Stimulated activated CD4-positive, alpha-beta T cell treated with anti-CD3 and anti-CD28 coated beads, Interleukin-1b, Interleukin-23, amount 100 ng/mL, for 24 hours (primary cell): Measurements from ENCODE around the gene KRTAP6-3.

Experiments used
- DNase-seq, 4 experiments: peaks; one replicate each; pipeline ENCODE4 v3.0.0-alpha.2; 2020; ENCODE audit warnings: low read depth in 4 of 4, low spot score in 1 of 4

Gene KRTAP6-3, protein sequence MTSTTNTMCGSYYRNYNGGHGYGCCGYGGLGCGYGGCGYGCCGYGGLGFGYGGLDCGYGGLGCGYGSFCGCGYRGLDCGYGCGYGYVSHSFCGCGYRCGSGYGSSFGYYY

DNA sequence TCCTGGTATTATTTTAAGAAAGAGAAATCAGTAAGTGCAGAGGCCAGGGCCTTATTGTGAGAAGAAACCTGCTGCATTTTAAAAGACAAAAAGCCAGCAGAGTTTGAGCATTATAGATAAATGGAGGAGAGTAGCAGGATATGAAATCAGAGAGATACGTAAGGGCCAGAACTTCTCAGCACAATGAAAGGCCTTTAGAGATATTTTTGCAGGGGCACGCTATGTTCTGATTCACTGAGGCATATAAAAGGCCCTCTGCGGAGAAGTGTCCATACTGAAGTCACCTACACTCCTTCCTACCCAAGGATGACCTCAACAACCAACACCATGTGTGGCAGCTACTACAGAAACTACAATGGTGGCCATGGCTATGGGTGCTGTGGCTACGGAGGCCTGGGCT is at the start of gene KRTAP6-3:
Gene KRTAP6-3 (plus strand): TSS at position 301 of the 400 bp plus-strand sequence. CDS start 6 bp downstream, at position 307.
- DNase-seq: no peak

DNA sequence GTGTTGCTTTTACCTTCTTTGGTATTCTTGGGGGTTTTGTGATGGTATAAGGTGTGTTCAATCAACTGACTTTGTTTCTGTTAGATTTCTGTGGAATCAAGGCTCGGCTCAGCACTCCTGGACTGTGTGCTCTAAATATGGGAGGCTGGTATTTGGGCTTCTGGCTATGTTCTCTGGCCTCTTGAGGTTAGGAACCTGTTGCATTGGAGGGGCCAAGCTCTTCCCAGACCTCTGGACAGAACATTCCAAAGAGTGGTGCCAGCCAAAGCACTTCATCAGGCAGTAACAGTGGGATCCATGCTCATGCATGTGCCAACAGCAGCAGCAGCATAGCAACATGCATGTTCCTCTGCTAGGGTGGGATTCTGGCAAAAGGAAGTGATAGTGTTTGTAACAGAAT is 39.5 kb upstream of the KRTAP6-3 start:
- no peak for DNase-seq

- no peak for DNase-seq
Measured at GRCh38 chr21:30555095-30555494, 37.1 kb upstream of the KRTAP6-3 start.

DNA sequence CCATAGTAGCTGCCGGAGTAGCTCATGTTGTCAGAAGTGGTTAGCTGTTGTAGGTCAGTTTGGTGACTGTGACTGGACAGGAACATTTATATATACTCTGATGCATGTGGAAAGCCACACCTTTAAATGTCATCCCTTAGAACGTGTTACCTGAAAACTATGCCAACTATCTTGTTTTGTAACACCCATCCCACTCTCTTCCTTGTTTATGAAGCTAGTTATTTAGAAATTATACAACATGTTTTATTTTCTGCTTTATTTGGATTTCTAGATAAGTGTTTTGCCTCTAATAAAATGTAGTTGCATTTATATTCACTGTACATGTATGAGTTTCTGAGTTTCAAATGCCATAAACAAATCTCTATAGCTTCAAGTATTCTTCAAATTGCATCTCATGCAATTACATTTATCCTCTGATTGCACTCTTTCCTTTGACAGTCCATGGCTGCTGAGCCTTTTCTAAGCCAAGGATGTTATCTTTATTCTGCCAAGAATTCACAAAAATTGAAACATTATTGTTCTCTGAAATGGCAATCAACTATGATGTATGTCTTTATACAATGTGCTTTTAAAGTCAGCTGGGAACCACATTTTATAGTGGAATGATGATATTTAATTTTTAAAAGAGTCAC is 30.9 kb upstream of the KRTAP6-3 start, which contains the start of gene KRTAP19-7:
Gene KRTAP19-7 (minus strand): TSS at position 51 of the 632 bp plus-strand sequence. CDS start 25 bp downstream, at position 26.
- DNase-seq: no peak

GRCh38 chr21:30561957-30562356 is 30.3 kb upstream of the KRTAP6-3 start:
- no peak for DNase-seq

GRCh38 chr21:30563072-30563471 is 29.2 kb upstream of the KRTAP6-3 start:
- DNase-seq: no peak

DNA sequence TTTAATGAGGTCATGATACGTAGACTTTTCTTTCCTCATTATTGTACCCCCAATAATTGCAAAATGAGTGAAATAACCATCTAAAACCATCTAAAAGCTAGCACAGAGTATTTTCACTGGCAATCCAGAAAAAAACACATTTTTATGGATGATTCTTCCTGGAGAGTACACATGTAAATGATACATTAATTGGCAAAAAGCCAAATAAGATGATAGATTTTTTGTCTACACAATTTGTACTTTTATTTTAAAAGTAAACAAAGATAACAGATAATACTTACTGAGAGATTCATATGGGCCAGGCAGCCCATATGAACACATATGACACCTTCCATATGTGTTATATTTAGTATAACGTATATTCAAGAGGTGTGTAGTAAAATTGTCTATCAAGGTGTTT is 28.6 kb upstream of the KRTAP6-3 start:
- DNase-seq: no peak

DNA sequence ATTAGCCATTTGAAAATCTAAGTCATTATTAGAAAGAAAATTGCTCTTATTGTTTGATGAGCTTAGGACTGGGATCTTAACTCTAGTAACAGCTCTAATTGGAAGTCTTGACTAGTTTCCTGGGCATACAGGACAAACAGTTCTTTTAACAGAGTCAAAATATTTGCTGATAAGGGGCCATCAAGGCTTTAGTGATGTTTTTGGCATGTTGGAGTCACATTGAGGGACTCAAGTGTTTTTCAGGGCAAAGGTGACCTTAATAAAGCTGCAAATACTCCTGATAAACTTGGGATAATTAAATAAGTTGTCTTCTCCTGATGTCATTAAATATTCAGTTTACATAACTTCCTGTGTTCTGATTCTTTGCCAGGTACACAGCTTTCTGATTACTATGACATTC is 24.6 kb upstream of the KRTAP6-3 start:
- DNase-seq: no peak

DNA sequence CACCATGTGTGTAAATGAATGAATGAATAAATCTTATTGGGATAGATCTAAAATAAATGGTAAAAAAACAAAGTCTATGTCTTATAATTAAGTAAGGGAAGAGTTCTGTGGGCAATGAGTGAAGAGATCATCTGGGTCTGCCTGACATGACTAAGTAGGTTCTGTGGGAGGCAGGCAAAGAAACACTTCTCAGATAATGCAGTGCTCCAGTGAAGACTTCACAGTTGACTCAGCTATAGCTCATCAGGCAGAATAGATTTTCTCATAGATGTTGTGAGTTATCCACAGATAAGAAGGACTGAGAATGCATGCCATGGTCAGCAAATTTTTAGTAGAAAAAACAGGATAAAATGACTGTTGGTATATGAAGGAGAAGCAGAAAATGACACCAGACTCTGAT is 14.5 kb upstream of the KRTAP6-3 start:
- no peak for DNase-seq

DNA sequence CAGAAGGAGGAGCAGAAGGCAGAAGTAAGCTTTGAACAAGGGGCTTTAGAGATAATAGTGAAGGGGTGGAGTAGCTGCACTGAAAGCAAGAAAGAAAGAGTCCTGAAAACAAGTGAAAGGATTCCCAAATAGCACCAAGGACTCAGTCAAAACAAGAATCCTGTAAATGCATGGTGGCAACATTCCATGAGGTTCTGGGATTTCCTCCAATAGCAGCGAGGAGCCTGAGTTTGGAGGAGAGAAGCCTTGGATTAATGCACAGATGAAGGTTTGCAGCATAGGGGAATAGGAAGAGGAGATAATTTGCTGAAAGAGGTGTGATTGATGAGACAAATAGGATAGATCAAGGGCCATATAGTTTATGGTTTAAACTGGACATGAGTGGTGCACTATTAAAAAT is 12.9 kb upstream of the KRTAP6-3 start:
- DNase-seq: no peak

- DNase-seq: no peak
Measured at GRCh38 chr21:30580132-30580531, 12.1 kb upstream of the KRTAP6-3 start.

DNA sequence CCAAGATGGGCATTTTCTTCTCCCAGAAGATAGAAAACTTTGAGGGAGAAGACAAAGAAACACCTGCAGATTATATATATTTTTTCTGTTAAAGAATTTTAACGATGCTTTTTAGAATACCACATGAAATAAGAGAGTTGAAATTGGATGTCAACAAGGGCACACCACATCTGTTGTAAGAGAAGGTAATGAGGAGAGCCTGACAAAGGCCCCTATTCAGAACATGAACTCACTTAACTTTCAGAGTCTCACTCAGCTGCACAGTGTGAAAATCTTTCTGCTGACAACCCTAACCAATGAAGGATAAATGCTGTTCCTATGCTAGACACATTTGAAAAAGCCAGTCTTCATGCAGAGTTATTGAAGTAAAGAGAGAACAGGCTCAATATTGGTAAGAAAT is 9.4 kb upstream of the KRTAP6-3 start:
- DNase-seq: no peak

DNA sequence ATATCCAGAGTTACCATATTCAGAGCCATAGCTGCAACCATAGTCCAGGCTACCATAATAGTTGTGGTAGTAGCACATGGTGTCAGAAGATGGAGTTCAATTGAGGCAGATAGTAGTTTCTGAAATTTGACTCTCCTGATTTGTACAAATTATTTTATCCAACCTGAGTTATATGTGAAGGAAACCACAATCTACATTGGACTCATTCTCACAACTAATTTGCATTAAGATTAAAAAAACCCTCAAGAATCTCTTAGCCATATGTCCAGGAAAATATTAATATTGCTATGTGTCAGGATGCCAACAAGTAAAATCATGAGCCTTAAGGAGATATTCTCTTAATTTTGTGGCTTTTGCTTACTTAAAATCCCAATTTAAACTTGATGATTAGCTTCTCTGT is 1.9 kb upstream of the KRTAP6-3 start, which contains the start of gene KRTAP22-2:
Gene KRTAP22-2 (minus strand): TSS at position 101 of the 400 bp plus-strand sequence.
- DNase-seq: no peak

DNA sequence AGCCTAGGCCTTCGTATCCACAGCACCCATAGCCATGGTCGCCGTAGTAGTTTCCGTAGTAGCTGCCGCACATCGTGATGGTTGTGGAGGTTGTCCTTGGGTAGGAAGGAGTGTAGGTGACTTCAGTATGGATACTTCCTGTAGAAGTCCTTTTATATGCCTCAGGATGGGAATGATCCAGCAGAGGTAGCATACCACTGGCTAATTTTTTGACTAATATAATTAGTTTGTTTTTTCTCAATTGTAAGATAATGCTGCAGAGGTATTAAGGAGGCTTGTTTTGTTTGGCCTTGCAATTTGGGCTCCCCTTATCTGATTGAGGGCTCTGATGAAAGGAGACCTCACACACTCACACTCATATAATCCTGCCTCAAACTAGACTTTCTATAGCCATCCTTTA is 6.6 kb downstream of the KRTAP6-3 start, which contains the start of gene KRTAP6-2:
Gene KRTAP6-2 (minus strand): TSS at position 101 of the 400 bp plus-strand sequence. CDS start 28 bp downstream, at position 73.
- DNase-seq: no peak

DNA sequence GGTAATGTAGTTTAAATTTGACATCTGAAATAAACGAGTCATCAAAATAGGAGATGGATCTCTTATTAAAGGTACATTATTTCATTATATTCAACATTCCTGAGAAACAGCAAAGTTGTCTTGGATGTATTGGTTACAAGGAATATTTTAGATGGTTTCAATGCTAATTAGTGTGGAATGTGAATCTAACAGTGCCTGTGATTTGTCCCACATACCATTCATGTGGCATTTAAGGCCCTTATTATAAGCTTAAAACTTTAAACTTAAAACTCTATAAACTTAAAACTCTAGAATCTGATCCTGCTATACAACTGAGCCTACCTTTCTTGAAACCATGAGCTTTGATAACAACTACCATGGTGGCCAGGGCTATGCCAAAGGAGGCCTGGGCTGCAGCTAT is 8.5 kb downstream of the KRTAP6-3 start, which contains the start of gene KRTAP22-1:
Gene KRTAP22-1 (plus strand): TSS at position 301 of the 400 bp plus-strand sequence.
- DNase-seq: no peak

GRCh38 chr21:30605968-30606367 is 13.7 kb downstream of the KRTAP6-3 start:
- DNase-seq: no peak

DNA sequence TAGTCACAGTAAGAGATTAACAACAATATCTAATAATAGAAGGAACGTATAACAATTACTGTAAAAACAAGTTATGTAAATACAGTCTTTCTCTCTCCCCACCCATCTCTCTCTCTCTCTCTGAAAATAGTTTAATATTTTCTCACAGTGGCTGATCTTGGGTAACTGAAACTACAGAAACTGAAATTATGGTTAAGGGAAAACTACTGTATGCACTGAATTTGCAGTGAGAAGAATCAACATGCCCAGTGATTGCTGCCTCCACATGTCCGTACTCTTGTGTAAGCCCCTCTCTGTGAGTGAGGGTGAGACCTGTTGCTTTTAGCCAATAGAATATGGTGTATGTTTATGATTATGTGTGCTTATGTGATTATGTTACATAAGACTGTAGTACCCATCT is 19.9 kb downstream of the KRTAP6-3 start:
- no peak for DNase-seq

DNA sequence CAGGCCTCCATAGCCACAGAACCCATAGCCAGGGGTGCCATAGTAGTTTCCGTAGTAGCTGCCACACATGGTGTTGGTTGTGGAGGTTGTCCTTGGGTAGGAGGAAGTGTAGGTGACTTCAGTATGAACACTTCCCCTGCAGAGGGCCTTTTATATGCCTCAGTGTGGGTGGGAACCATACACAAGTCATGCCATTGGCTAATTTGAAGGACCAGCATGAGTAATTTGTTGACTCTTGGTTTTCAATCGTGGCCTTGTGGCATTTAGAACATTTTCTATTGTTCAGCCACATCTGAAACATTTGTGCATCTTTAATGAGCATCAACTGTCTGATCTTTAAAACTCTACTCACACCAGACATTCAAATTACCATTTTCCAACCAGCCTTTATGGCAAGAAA is 21.6 kb downstream of the KRTAP6-3 start, which contains the start of gene KRTAP6-1:
Gene KRTAP6-1 (minus strand): TSS at position 95 of the 400 bp plus-strand sequence. CDS start 26 bp downstream, at position 69.
- no peak for DNase-seq

- no peak for DNase-seq
Measured at GRCh38 chr21:30615199-30615598, 23.0 kb downstream of the KRTAP6-3 start.

DNA sequence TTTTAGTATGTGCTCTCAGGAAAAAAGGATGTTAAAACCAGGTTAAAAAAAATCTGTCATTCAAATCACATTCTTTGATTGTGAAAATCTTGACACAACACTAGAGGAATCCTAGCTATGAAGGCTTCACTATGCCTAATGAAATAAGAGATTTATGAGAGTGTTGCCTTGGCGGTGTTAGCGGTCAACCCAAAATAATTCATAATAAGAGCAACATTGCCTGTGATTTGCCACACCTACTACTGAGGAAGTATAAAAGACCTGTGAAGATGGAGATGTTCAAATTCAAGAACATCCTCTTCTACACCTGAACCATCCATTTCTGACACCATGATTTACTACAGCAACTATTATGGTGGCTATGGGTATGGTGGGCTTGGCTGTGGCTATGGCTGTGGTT is 23.9 kb downstream of the KRTAP6-3 start, which contains the start of gene KRTAP20-1:
Gene KRTAP20-1 (plus strand): TSS at position 301 of the 400 bp plus-strand sequence. CDS start 30 bp downstream, at position 331.
- no peak for DNase-seq

- no peak for DNase-seq
Measured at GRCh38 chr21:30620080-30620479, 27.8 kb downstream of the KRTAP6-3 start.

- no peak for DNase-seq
Measured at GRCh38 chr21:30620522-30620921, 28.3 kb downstream of the KRTAP6-3 start, which contains the start of gene KRTAP20-4. KRTAP20-4 (plus strand) TSS chr21:30620627.
